ENCODE results near the gene GREB1L. TPM values are rescaled to one million over a fixed set of nuclear protein-coding genes. Genes with fewer than 3 reads are reported as not detected.
"Not testable (repeated sequence)": the region's sequence is repeated elsewhere in the genome, so short reads cannot be mapped to it uniquely, and the experiment has no call there.

The GREB1L gene
- total RNA-seq, 2 donors from 2014 or later = 0.52 to 3.0 TPM

DNA sequence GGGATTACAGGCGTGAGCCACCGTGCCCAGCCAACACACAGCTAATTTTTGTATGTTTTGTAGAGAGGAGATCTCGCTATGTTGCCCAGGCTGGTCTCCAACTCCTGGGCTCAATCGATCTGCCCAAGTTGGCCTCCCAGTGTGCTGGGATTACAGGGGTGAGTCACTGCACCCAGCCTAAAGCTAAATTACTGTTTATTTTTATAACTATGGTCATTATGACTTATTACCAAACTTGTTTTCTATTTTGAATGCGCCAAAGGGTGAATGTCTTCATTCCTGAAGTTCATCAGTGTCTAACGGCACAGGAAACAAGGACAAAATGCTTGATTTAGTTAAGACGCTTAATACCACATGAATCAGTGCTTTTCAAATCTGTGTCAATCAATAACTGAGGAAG, 38.9 kb upstream of the GREB1L start:
- intact Hi-C loops (cut with DNase I) = no loop called here
- H3K27ac ChIP-seq = no peak overlapping the region
- ATAC-seq (no peak), DNase-seq (no peak)
- H3K4me1 ChIP-seq = no peaks in the 10 kb centered on the region
- 85 to 92% methylated on average over 6 to 7 of the region's 7 CpGs for WGBS, 2 donors
- H3K4me3 ChIP-seq = no peak overlapping the region
- no peaks in the 10 kb centered on the region for H3K36me3 ChIP-seq (replicated peaks in 1 of 2; ENCODE audit: insufficient read depth in 1 of 2, low read depth in 2 of 2)
- TF ChIP-seq, protein P1, sequence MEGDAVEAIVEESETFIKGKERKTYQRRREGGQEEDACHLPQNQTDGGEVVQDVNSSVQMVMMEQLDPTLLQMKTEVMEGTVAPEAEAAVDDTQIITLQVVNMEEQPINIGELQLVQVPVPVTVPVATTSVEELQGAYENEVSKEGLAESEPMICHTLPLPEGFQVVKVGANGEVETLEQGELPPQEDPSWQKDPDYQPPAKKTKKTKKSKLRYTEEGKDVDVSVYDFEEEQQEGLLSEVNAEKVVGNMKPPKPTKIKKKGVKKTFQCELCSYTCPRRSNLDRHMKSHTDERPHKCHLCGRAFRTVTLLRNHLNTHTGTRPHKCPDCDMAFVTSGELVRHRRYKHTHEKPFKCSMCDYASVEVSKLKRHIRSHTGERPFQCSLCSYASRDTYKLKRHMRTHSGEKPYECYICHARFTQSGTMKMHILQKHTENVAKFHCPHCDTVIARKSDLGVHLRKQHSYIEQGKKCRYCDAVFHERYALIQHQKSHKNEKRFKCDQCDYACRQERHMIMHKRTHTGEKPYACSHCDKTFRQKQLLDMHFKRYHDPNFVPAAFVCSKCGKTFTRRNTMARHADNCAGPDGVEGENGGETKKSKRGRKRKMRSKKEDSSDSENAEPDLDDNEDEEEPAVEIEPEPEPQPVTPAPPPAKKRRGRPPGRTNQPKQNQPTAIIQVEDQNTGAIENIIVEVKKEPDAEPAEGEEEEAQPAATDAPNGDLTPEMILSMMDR (IDR thresholded peaks at IDR 0.05) = no peak
- TF ChIP-seq POLR2A (IDR thresholded peaks at IDR 0.05) = no peak
- no peaks in the 10 kb centered on the region for H3K9me3 ChIP-seq
- H3K27me3 ChIP-seq = no peaks in the 10 kb centered on the region

DNA sequence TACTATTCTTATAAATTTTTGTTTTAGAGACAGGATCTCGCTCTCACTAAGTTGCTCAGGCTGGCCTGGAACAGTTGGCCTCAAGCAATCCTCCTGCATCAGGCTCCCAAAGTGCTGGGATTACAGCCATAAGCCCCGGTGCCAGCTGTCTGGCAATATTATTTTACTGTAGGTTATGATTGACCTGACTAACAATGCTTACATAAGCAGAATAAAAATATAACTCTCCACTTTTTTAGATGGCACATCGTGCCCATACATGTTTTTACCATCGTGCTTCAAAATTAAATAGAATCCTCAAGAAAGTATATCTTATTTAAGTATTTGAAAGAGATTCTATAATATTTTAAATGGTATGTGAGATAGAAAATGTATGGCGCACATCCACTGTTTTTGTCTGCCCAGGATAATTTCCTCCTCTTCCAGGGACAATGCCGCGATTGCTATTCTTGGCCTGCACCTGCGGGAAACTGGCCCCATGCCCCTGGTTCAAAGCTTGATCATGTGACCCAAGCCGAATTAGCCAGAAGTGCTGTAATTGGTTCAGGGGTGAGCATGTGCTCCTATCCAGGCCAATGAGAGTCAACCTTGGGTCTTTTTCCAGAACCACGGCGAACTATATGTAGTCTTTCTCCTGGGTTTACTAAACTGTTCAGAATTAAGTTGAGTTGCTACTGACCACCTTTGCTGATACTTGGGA, 38.3 kb upstream of the GREB1L start:
- H3K4me1 ChIP-seq = no peaks in the 10 kb centered on the region
- H3K36me3 ChIP-seq (replicated peaks in 1 of 2; ENCODE audit: insufficient read depth in 1 of 2, low read depth in 2 of 2) = no peaks in the 10 kb centered on the region
- no peak for DNase-seq
- WGBS, 2 donors = 88 to 93% methylated on average over 11 of the region's 11 CpGs
- no peaks in the 10 kb centered on the region for H3K27me3 ChIP-seq
- H3K27ac ChIP-seq = no peak overlapping the region
- intact Hi-C loops (cut with DNase I) = no loop called here
- no peak for ATAC-seq
- TF ChIP-seq, protein P1 (IDR thresholded peaks at IDR 0.05) = no peak
- TF ChIP-seq POLR2A (IDR thresholded peaks at IDR 0.05) = no peak
- H3K9me3 ChIP-seq = no peaks in the 10 kb centered on the region
- no peak overlapping the region for H3K4me3 ChIP-seq

DNA sequence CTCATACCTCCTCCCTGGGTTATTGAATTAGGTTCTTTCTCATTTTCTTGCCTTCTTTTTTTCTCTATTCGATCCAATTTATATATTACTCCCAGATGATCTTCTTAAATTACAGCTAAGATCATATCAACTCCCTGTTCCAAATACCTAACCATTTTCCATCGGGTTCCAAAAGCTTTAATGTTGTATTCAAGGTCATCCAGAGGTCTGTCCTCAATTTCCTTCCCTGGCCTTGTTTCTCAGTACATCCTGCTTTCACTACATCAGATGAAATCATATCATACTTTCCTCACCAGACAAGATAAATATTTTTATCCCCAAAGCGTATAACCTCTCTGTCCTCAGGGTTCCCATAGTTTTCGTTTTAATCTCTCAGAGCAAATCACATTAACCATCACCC, 36.3 kb upstream of the GREB1L start:
- TF ChIP-seq, protein P1 (IDR thresholded peaks at IDR 0.05) = no peak
- no peak for TF ChIP-seq POLR2A (IDR thresholded peaks at IDR 0.05)
- Histone ChIP-seq H3K27ac (no peak overlapping the region), H3K36me3 (replicated peaks in 1 of 2; ENCODE audit: insufficient read depth in 1 of 2, low read depth in 2 of 2) (no peaks in the 10 kb centered on the region), H3K4me1 (no peaks in the 10 kb centered on the region), H3K27me3 (no peaks in the 10 kb centered on the region), H3K9me3 (no peaks in the 10 kb centered on the region), H3K4me3 (no peak overlapping the region)
- DNase-seq (no peak), ATAC-seq (no peak)
- 51 to 55% methylated on average over 4 of the region's 4 CpGs for WGBS, 2 donors
- intact Hi-C loops (cut with DNase I) = no loop called here

DNA sequence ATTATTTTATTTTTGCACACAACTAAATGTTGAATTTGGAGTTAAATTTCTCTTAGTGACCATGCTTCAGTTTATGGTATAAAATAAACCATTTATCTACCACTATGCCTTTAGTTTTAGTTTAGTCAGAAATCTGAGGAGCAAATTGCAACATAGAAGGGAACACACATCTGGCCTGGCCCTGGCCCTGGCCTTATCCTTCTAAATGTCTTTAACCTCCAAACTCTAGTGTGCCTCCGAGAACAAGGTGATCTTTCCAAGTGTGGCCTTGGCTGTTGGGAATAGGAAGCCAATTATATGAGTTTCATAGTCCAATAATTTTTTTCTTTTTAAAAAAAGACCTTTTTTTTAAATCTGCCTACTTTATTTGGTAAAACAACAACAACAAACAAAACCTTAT, 31.8 kb upstream of the GREB1L start:
- 70 to 85% methylated on average over 1 of the region's 1 CpG for WGBS, 2 donors
- H3K27me3 ChIP-seq = no peaks in the 10 kb centered on the region
- ATAC-seq = no peak
- DNase-seq = no peak
- no peaks in the 10 kb centered on the region for H3K36me3 ChIP-seq (replicated peaks in 1 of 2; ENCODE audit: insufficient read depth in 1 of 2, low read depth in 2 of 2)
- no peaks in the 10 kb centered on the region for H3K9me3 ChIP-seq
- no peak overlapping the region for H3K4me3 ChIP-seq
- intact Hi-C loops (cut with DNase I) = no loop called here
- TF ChIP-seq POLR2A (IDR thresholded peaks at IDR 0.05) = no peak
- TF ChIP-seq, protein P1 (IDR thresholded peaks at IDR 0.05) = no peak
- H3K4me1 ChIP-seq = no peaks in the 10 kb centered on the region
- no peak overlapping the region for H3K27ac ChIP-seq

DNA sequence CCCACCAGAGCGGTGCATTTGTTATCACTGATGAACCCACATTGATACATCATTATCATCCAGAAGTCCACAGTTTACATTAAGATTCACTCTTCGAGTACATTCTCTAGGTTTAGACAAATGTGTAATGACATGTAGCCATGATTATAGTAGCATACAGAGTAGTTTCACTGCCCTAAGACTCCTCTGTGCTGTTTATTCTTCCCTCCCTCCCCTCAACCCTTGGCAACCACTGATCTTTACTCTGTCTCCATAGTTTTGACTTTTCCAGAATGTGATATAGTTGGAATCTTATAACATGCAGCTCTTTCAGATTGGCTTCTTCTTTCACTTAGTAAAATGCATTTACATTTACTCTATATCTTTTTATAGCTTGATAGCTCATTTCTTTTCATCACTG, 31.2 kb upstream of the GREB1L start:
- WGBS, 2 donors = 57 to 70% methylated on average over 2 of the region's 2 CpGs

DNA sequence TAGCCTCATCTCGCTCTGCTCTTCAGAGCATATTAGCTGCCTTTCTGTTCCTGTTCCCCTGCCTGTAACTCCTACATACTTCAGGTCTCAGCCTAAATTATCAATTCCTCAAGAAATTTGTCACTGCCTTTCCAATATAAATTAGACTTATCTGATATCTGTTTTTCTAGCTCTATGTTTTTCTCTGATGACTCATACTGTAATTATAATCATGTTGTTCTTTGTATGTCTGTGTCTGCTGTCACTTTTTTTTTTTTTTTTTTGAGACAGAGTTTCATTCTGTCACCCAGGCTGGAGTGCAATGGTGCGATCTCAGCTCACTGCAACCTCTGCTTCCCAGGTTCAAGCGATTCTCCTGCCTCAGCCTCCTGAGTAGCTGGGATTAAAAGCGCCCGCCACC, 27.6 kb upstream of the GREB1L start:
- intact Hi-C loops (cut with DNase I); H3K4me3 ChIP-seq; ATAC-seq; DNase-seq; H3K27ac ChIP-seq; H3K9me3 ChIP-seq; H3K27me3 ChIP-seq; H3K36me3 ChIP-seq (replicated peaks in 1 of 2; ENCODE audit: insufficient read depth in 1 of 2, low read depth in 2 of 2); H3K4me1 ChIP-seq: not testable (repeated sequence)
- WGBS, 2 donors = 92 to 96% methylated on average over 5 of the region's 5 CpGs

More for the DNA sequence above, 31.2 kb upstream of the GREB1L start:
- ATAC-seq (no peak), DNase-seq (no peak)
- intact Hi-C loops (cut with DNase I) = no loop called here
- no peaks in the 10 kb centered on the region for H3K4me1 ChIP-seq
- no peaks in the 10 kb centered on the region for H3K27me3 ChIP-seq
- H3K4me3 ChIP-seq = no peak overlapping the region
- H3K36me3 ChIP-seq (replicated peaks in 1 of 2; ENCODE audit: insufficient read depth in 1 of 2, low read depth in 2 of 2) = no peaks in the 10 kb centered on the region
- no peak overlapping the region for H3K27ac ChIP-seq
- no peak for TF ChIP-seq POLR2A (IDR thresholded peaks at IDR 0.05)
- TF ChIP-seq, protein P1 (IDR thresholded peaks at IDR 0.05) = no peak
- no peaks in the 10 kb centered on the region for H3K9me3 ChIP-seq
